Measurements from ENCODE around the gene PTPRT.

The PTPRT gene

GRCh38 chr20:42043921-42044320 is 1145.8 kb downstream of the PTPRT start:
- DNase-seq (ENCODE audit: low read depth), result no peak

DNA sequence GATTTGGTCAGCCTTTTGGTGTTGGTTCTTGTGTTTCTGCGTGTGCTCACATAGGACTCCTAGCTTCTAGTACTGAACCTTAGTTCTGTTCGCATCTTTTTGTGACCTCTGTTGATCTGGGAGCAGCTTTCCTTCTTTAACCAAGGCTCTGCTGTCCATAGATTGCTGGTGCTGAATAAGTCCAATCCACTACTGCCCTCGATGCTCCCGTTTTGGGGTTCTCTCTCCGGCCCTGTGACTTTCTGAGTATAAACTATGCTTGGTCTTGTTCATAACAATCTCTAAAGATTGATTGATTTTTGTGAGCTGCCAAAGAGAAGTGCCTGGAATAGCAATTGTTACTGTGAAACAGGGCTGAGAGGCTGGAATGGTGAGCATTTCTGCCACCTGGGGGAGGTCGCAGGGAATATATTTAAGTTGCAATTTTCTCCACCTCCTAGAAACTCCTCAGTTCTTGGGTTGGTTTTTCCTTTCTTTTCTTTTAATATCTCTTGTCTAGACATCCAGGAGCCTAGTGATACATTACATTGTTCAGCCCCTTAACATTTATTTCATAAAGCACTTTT is 1148.6 kb downstream of the PTPRT start:
- DNase-seq (ENCODE audit: low read depth), result no peak

DNA sequence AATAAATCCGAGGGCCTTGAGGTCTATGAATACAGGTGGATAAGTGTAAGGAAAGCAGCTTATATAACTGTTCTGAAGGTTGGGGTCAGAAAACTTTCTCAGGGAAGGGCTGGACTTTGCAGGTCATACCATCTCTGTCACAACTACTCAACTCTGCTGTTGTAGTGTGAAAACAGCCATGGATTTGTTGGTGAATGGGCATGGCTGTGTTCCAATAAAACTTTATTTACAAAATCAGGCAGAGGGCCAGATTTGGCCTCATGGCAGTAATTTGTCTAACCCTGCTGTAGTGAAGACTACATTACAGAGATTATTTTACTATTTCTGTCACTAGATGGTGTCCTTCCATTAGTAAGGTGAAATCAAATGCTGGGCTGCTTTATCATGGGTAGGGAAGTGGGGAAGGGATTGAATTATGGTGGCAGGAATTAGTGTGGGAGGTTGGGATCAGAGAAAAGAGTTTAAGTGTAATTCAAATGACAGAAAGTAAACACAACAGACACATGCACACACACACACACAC is 1161.9 kb downstream of the PTPRT start:
- no peak for DNase-seq (ENCODE audit: low read depth)

DNA sequence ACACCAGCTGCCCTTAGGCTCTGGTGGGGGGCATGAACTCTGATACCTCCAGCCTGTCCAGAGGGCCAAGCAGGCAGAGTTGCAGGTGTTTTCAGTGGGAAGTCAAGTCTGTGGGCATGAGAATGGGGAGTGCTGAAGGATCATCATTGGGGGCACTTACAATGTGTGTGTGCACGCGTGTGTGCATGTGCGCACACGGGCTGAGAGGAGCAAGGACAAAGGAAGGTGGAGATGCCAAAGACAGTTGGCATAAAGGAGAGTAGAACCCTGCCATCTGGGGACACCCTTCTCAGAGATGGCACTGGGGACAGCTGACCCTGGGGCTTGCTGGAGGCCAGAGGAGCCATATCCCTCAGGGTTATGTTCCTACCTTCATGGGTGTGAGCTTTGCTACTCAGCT is 1163.1 kb downstream of the PTPRT start:
- no peak for DNase-seq (ENCODE audit: low read depth)

DNA sequence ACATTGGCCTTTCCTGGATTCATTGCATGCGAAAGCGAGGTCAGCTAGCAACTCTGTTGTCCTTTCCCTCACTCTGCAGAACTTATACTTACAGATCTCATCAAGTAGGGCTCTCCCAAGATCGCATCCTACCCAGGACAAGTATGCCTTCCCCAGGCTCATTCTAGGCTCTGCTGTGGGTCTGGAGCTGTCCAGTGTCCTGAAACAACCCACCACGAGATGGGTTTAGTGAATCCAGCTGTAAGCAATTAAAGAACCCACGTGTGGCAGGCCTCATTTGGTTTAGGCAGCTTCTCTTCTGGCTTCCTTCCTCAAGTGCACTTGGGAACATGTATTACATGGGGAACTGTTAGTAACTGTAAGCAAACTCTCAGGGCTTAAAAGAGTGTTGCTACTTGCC is 1165.1 kb downstream of the PTPRT start:
- no peak for DNase-seq (ENCODE audit: low read depth)
